ENCODE measurements around the gene UBE2D2. TPM values are rescaled to one million over a fixed set of nuclear protein-coding genes. Genes with fewer than 3 reads are reported as not detected.

The UBE2D2 gene
- total RNA-seq, 1 donor from 2014 or later = 214 TPM

DNA sequence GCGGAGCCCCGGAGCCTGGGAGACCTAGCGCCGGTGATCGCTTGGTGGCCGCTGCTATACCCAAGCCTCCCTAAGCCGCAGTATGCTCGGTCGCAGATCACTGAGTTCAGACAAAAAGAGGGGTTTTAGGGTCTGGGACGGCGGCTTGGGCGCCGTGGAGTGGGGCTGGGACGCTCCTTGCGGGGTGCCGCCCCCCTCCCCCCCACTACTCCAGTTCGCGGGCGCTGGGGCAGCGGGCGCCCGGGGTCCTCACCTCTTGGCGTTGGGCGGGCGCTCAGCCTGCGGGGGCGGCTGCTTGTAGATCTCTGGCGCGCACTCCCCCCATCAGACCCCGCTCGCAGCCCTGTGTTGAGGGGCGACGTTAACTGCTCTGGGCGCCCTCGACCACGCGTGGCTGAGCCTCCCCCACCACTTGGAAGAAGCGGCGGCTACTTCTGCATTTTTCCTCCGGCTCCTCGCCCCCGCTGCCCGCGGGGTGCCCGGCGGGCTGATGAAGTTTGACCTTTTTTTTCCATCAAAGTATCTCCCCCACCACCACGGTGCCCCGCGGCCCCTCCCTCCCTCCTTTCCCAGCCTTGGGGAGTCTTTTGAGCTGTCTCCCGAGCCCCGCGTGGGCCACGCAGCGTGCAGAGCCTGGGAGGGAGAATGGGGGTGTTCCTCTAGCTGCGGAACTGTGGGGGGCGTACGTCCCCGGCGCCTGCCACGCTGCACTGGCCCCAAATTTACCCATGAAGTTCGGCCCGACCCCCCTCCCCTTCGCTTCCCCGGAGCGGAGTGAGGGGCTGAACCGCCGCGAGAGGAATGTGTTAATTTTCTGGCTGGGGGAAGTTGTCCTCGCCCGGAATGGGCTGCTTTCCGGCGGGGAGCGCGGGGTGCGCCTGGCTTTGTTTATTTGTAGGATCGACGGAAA, 88.2 kb downstream of the UBE2D2 start:
- peak; percentile 40 for DNase-seq (ENCODE audit: low spot score)
- no peak for TF ChIP-seq CTCF (IDR thresholded peaks at IDR 0.05; ENCODE audit: unreplicated experiment)
- Mint-ChIP-seq H3K4me3 (ENCODE audit: unreplicated experiment) (peak overlapping the region; percentile 99), H3K27ac (ENCODE audit: unreplicated experiment) (peak overlapping the region; percentile 92), H3K4me1 (ENCODE audit: unreplicated experiment) (peaks cover 48% of the 10 kb centered on the region), H3K9me3 (ENCODE audit: unreplicated experiment) (no peaks in the 10 kb centered on the region), H3K36me3 (ENCODE audit: low read depth, unreplicated experiment) (peaks cover 3% of the 10 kb centered on the region), H3K27me3 (ENCODE audit: unreplicated experiment) (peaks cover 6% of the 10 kb centered on the region)

DNA sequence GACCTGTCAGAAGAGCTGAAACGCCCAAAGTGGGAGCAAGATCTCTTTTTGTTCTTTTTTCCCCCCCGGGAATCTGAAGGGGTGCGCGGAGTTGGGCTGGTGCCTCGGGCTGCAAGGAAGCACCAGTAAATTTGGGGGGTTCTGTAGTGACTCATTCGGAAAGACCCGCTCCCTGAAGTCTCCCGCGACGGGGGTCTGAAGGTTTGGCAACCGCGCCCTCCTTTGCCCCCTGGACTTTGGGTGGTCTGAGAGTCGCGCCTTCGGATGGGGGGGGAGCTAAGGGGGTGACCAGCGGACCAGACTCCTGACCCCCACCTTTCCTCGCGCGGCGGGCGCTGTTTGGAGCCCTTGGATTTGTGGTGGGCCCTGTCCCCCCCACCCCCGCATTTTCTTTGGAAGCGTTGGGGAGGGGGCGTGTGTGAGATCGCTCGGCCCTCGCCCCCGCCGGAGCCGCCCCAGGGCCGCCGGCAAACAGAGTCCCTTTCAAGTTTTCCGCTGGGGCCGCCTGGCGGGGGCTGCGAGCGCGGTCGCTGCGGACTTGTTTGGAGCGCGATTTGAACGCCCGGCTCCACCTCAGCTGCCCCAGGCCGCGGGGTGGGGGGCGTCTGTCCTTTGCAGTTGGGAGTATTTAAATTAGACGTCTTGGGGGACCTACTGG, 89.0 kb downstream of the UBE2D2 start:
- Mint-ChIP-seq H3K4me1 (ENCODE audit: unreplicated experiment) (peaks cover 50% of the 10 kb centered on the region), H3K4me3 (ENCODE audit: unreplicated experiment) (peak overlapping the region; percentile 99), H3K27me3 (ENCODE audit: unreplicated experiment) (peaks cover 4% of the 10 kb centered on the region), H3K27ac (ENCODE audit: unreplicated experiment) (peak overlapping the region; percentile 92), H3K36me3 (ENCODE audit: low read depth, unreplicated experiment) (peaks cover 3% of the 10 kb centered on the region), H3K9me3 (ENCODE audit: unreplicated experiment) (no peaks in the 10 kb centered on the region)
- DNase-seq (ENCODE audit: low spot score) = peak; percentile 73
- TF ChIP-seq CTCF (IDR thresholded peaks at IDR 0.05; ENCODE audit: unreplicated experiment) = peak; percentile 48

DNA sequence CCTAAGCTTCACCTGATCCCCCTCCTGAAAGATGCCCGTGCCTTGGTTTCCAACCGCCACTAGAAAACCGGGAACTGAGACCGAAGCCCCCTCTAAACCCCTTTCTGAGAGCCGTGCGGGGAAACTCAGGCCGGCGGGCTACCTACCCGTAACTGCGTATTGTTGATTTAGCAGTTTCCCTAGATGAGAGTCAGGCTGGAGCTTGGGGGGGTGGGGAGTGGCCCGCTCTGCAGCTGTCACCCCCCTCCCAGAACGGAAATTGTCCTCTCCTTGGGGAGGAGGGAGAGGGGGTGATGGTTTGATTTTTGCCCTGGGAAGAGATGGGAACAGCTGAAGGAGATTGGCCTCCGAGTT, 89.5 kb downstream of the UBE2D2 start:
- no peaks in the 10 kb centered on the region for H3K9me3 Mint-ChIP-seq (ENCODE audit: unreplicated experiment)
- TF ChIP-seq CTCF (IDR thresholded peaks at IDR 0.05; ENCODE audit: unreplicated experiment) = peak; percentile 3
- peaks cover 3% of the 10 kb centered on the region for H3K36me3 Mint-ChIP-seq (ENCODE audit: low read depth, unreplicated experiment)
- peaks cover 54% of the 10 kb centered on the region for H3K4me1 Mint-ChIP-seq (ENCODE audit: unreplicated experiment)
- DNase-seq (ENCODE audit: low spot score) = no peak
- peak overlapping the region; percentile 86 for H3K4me3 Mint-ChIP-seq (ENCODE audit: unreplicated experiment)
- H3K27ac Mint-ChIP-seq (ENCODE audit: unreplicated experiment) = no peak overlapping the region
- peaks cover 4% of the 10 kb centered on the region for H3K27me3 Mint-ChIP-seq (ENCODE audit: unreplicated experiment)

DNA sequence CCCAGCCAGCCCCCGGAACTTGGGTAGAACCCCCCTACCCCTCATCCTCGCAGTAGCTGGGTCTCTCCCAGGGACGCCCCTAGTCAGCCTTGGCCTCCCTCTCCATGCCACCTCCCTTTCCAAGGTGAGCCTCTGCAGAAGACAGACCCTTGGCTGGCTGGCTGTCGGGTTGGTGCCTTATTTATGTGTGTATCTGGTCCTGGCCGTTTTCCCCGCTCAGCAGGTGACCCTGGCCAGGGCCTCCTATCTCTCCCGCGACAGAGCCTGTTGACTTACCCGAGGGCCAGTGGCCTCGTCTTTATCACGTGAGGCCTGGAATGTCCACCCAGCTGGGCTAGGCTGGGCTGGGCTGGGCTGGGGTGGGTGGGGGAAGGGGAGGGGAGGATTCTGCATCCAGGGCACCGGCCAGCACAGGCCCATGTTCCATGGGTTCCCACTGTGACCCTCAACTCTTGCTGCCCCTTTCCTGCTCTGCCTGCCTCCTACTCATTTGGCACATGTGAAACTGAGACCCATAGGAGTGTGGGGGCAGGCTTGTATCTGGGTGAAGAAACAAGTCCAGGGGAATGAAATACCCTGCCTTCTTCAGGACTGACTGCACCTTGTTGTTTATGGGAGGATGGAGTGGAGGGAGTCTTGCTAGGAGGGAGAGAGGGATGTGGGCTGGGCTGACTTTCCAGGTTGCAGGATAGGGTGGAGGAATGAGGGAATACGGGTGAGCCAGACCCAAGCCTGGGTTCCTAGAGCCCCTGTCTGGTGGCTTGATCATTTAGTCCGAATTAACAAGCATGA, 90.1 kb downstream of the UBE2D2 start:
- TF ChIP-seq CTCF (IDR thresholded peaks at IDR 0.05; ENCODE audit: unreplicated experiment) = no peak
- H3K9me3 Mint-ChIP-seq (ENCODE audit: unreplicated experiment) = no peaks in the 10 kb centered on the region
- no peak for DNase-seq (ENCODE audit: low spot score)

More for the DNA sequence above, 90.1 kb downstream of the UBE2D2 start:
- H3K36me3 Mint-ChIP-seq (ENCODE audit: low read depth, unreplicated experiment) = peaks cover 3% of the 10 kb centered on the region
- H3K27ac Mint-ChIP-seq (ENCODE audit: unreplicated experiment) = peak overlapping the region; percentile 16
- H3K4me3 Mint-ChIP-seq (ENCODE audit: unreplicated experiment) = peak overlapping the region; percentile 79
- peaks cover 58% of the 10 kb centered on the region for H3K4me1 Mint-ChIP-seq (ENCODE audit: unreplicated experiment)
- peaks cover 5% of the 10 kb centered on the region for H3K27me3 Mint-ChIP-seq (ENCODE audit: unreplicated experiment)

All from endothelial cell (in vitro differentiated cells).